ENCODE results near the gene GPAM. TPM values are rescaled to one million over a fixed set of nuclear protein-coding genes. Genes with fewer than 3 reads are reported as not detected.

Gene GPAM
- total RNA-seq, 6 experiments from 2014 or later: 78.8 to 340 (median 90.3) TPM

GRCh38 chr10:112209684-112210131, 26.1 kb upstream of the GPAM start:
- ATAC-seq: peak; percentile 6 to 40 (median 26)
- H3K9me3 ChIP-seq: no peaks in the 10 kb centered on the region
- H3K36me3 ChIP-seq: peaks cover 0 to 10% (median 0%) of the 10 kb centered on the region in 4 donors
- peak overlapping the region in 1 of 3 donors; percentile 29 for H3K27ac ChIP-seq
- H3K4me3 ChIP-seq: no peak overlapping the region
- peaks cover 0 to 34% (median 3%) of the 10 kb centered on the region in 4 donors for H3K4me1 ChIP-seq
- WGBS (ENCODE audit: insufficient coverage, low coverage, low lambda C conversion rate, missing lambda C conversion rate): 40% methylated on average over 4 of the region's 7 CpGs
- no peak for TF ChIP-seq POLR2A (IDR thresholded peaks at IDR 0.05)
- TF ChIP-seq CTCF (IDR thresholded peaks at IDR 0.05): no peak
- DNase-seq: peak in 1 of 3 donors; percentile 49
- intact Hi-C loops (cut with DNase I): no loop called here
- H3K27me3 ChIP-seq: no peaks in the 10 kb centered on the region

GRCh38 chr10:112208997-112209396, 25.4 kb upstream of the GPAM start:
- intact Hi-C loops (cut with DNase I): no loop called here
- WGBS (ENCODE audit: insufficient coverage, low coverage, low lambda C conversion rate, missing lambda C conversion rate): 42% methylated on average over 4 of the region's 6 CpGs
- DNase-seq (no peak), ATAC-seq (peak; percentile 13 to 34 (median 22))
- Histone ChIP-seq H3K27ac (peak overlapping the region in 1 of 3 donors; percentile 33), H3K4me3 (no peak overlapping the region), H3K9me3 (no peaks in the 10 kb centered on the region), H3K4me1 (peaks cover 0 to 35% (median 3%) of the 10 kb centered on the region in 4 donors), H3K36me3 (peaks cover 0 to 10% (median 0%) of the 10 kb centered on the region in 4 donors), H3K27me3 (no peaks in the 10 kb centered on the region)
- no peak for TF ChIP-seq CTCF (IDR thresholded peaks at IDR 0.05)
- no peak for TF ChIP-seq POLR2A (IDR thresholded peaks at IDR 0.05)

GRCh38 chr10:112208292-112208691, 24.7 kb upstream of the GPAM start:
- no peak overlapping the region for H3K27ac ChIP-seq
- TF ChIP-seq POLR2A (IDR thresholded peaks at IDR 0.05) (no peak), CTCF (IDR thresholded peaks at IDR 0.05) (no peak)
- WGBS (ENCODE audit: insufficient coverage, low coverage, low lambda C conversion rate, missing lambda C conversion rate): 37% methylated on average over 4 of the region's 4 CpGs
- no peak for DNase-seq
- no peaks in the 10 kb centered on the region for H3K27me3 ChIP-seq
- intact Hi-C loops (cut with DNase I): no loop called here
- no peak overlapping the region for H3K4me3 ChIP-seq
- H3K4me1 ChIP-seq: peaks cover 0 to 42% (median 2%) of the 10 kb centered on the region in 4 donors
- no peak for ATAC-seq
- peaks cover 0 to 10% (median 0%) of the 10 kb centered on the region in 4 donors for H3K36me3 ChIP-seq
- H3K9me3 ChIP-seq: no peaks in the 10 kb centered on the region

- Histone ChIP-seq H3K36me3 (peaks cover 0 to 11% (median 0%) of the 10 kb centered on the region in 4 donors), H3K4me1 (peaks cover 0 to 21% (median 0%) of the 10 kb centered on the region in 4 donors), H3K27me3 (no peaks in the 10 kb centered on the region), H3K4me3 (no peak overlapping the region), H3K27ac (no peak overlapping the region), H3K9me3 (no peaks in the 10 kb centered on the region)
- DNase-seq (no peak), ATAC-seq (no peak)
- 59% methylated on average over 3 of the region's 4 CpGs for WGBS (ENCODE audit: insufficient coverage, low coverage, low lambda C conversion rate, missing lambda C conversion rate)
- intact Hi-C loops (cut with DNase I): no loop called here
- TF ChIP-seq CTCF (IDR thresholded peaks at IDR 0.05) (no peak), POLR2A (IDR thresholded peaks at IDR 0.05) (no peak)
Measured at GRCh38 chr10:112203328-112204076, 19.9 kb upstream of the GPAM start.

Measured in right lobe of liver (tissue), 6 donors.